GM12878 (cell line): ENCODE measurements around the gene RAPGEF6. TPM values are rescaled to one million over a fixed set of nuclear protein-coding genes. Genes with fewer than 3 reads are reported as not detected.

Source experiments
- ATAC-seq: fragments of 200-7000 bp; cut with Tn5 transposase; 3 replicates; pipeline ENCODE4 v1.9.1; 2020; ENCODE audit warnings: mild to moderate bottlenecking, moderate library complexity
- BruUV-seq: library from RNA; stranded (reverse); fragments of 400-500 nt; replicated peaks from 2 replicates; lab custom pipeline; 2021; lab: Mats Ljungman, UMichigan
- CTCF ChIA-PET: fragments of 300-600 bp; sonication (Branson Sonifier 250); formaldehyde crosslinking; extraction: SDS; loops from one replicate; lab custom pipeline; 2021; ENCODE audit warnings: inconsistent platforms; lab: Yijun Ruan, JAX
- POLR2A ChIA-PET: fragments of 350-600 bp; formaldehyde crosslinking; extraction: SDS; loops from one replicate; lab custom pipeline; 2021; ENCODE audit warnings: inconsistent platforms; lab: Charles Lee
- RAD21 ChIA-PET: fragments of 300-600 bp; sonication (Branson Sonifier 250); formaldehyde crosslinking; loops from one replicate; lab custom pipeline; 2023; ENCODE audit warnings: antibody characterized with exemption; ENCODE audit not compliant: unreplicated experiment; lab: Charles Lee
- SMC1A ChIA-PET: fragments of 300-600 bp; sonication (Branson Sonifier 250); formaldehyde crosslinking; loops from one replicate; lab custom pipeline; 2023; ENCODE audit not compliant: unreplicated experiment, uncharacterized antibody; lab: Charles Lee
- DNase-seq: peaks from one replicate; pipeline ENCODE4 v3.0.0-alpha.2; 2011; ENCODE audit warnings: low read depth, low spot score
- FAIRE-seq: peaks from 3 replicates; lab custom pipeline; 2011; peaks lifted over from hg19 to GRCh38; lab: Jason Lieb, UNC
- H2AFZ ChIP-seq: 2 replicates; pipeline ENCODE4 v1.6.0; 2011; ENCODE audit warnings: low read depth, low read length, control low read depth; ENCODE audit not compliant: control insufficient read depth
- H3K27ac ChIP-seq: 2 replicates; pipeline ENCODE4 v1.5.1; 2011; ENCODE audit warnings: control low read depth; ENCODE audit not compliant: control insufficient read depth, insufficient read depth
- H3K27me3 ChIP-seq, 2 experiments: replicated peaks in 1 of 2; 2 replicates each; pipeline versions ENCODE4 v1.6.0 to v1.6.1; 2011; ENCODE audit warnings: low read length in 1 of 2; ENCODE audit not compliant: control insufficient read depth in 2 of 2, insufficient read depth in 2 of 2
- H3K36me3 ChIP-seq, 2 experiments: 2 replicates each; pipeline ENCODE4 v1.5.1; 2011; ENCODE audit warnings: low read length in 1 of 2; ENCODE audit not compliant: control insufficient read depth in 2 of 2, insufficient read depth in 2 of 2
- H3K4me1 ChIP-seq: 2 replicates; pipeline ENCODE4 v1.6.1; 2011; ENCODE audit warnings: mild to moderate bottlenecking, low read length, moderate library complexity, mixed read lengths; ENCODE audit not compliant: control insufficient read depth, insufficient read depth
- H3K4me2 ChIP-seq: 2 replicates; pipeline ENCODE4 v1.6.0; 2011; ENCODE audit warnings: control low read depth; ENCODE audit not compliant: control insufficient read depth, insufficient read depth
- H3K4me3 ChIP-seq: fragments of 200-600 bp; sonication (generic); 2 replicates; pipeline ENCODE4 v1.5.1; 2016
- H3K79me2 ChIP-seq: 2 replicates; pipeline ENCODE4 v1.6.0; 2011; ENCODE audit warnings: low read length; ENCODE audit not compliant: control insufficient read depth, insufficient read depth
- H3K9ac ChIP-seq: 2 replicates; pipeline ENCODE4 v1.8.0; 2011; ENCODE audit warnings: low read length, control low read depth, mixed read lengths; ENCODE audit not compliant: control insufficient read depth, insufficient read depth
- H3K9me3 ChIP-seq: replicated peaks from 3 replicates; pipeline ENCODE4 v1.5.1; 2011; ENCODE audit warnings: mild to moderate bottlenecking, low read length; ENCODE audit not compliant: control insufficient read depth, insufficient read depth
- H4K20me1 ChIP-seq: 2 replicates; pipeline ENCODE4 v1.6.0; 2011; ENCODE audit not compliant: control insufficient read depth, insufficient read depth
- ATF7 ChIP-seq: fragments of 450-650 bp; IDR thresholded peaks from 2 replicates; pipeline ENCODE4 v1.6.1; 2016; ENCODE audit warnings: low read depth, mild to moderate bottlenecking
- BHLHE40 ChIP-seq, 2 experiments: fragments of 450-650 bp in 1 of 2; IDR thresholded peaks; 2 replicates each; pipeline ENCODE4 v1.6.1; 2011 to 2017; ENCODE audit warnings: low read depth in 2 of 2, borderline replicate concordance in 1 of 2, improper control_type of control experiment in 1 of 2, low read length in 1 of 2, mild to moderate bottlenecking in 1 of 2
- BMI1 ChIP-seq: fragments of 450-650 bp; IDR thresholded peaks from 2 replicates; pipeline ENCODE4 v1.6.1; 2016; ENCODE audit warnings: mild to moderate bottlenecking, moderate library complexity, borderline replicate concordance
- CEBPB ChIP-seq, 2 experiments: fragments of 150-350 bp in 1 of 2; IDR thresholded peaks; 2 replicates each; pipeline ENCODE4 v1.6.1; 2012 to 2014; ENCODE audit warnings: low read depth in 2 of 2, low read length in 2 of 2, borderline replicate concordance in 1 of 2, inconsistent platforms in 1 of 2
- E2F4 ChIP-seq: IDR thresholded peaks from 2 replicates; pipeline ENCODE4 v1.6.1; 2012; ENCODE audit warnings: low read depth, low read length, improper control_type of control experiment
- FOS ChIP-seq: IDR thresholded peaks from 3 replicates; pipeline ENCODE4 v1.6.1; 2011; ENCODE audit warnings: borderline replicate concordance; ENCODE audit not compliant: insufficient read length; ENCODE audit errors: extremely low read depth
- HDAC6 ChIP-seq: fragments of 200-600 bp; sonication (generic); IDR thresholded peaks from one replicate; pipeline ENCODE4 v1.8.0; 2017; ENCODE audit warnings: antibody characterized with exemption; ENCODE audit not compliant: unreplicated experiment
- MEF2B ChIP-seq: fragments of 450-650 bp; IDR thresholded peaks from 2 replicates; pipeline ENCODE4 v1.6.1; 2018; ENCODE audit warnings: mild to moderate bottlenecking, moderate library complexity; ENCODE audit not compliant: partially characterized antibody, poor library complexity, severe bottlenecking
- MTA2 ChIP-seq: fragments of 450-650 bp; IDR thresholded peaks from 2 replicates; pipeline ENCODE4 v1.6.1; 2016; ENCODE audit warnings: low read depth, mild to moderate bottlenecking, moderate library complexity
- NFIC ChIP-seq: IDR thresholded peaks from 2 replicates; pipeline ENCODE4 v1.6.1; 2012; ENCODE audit warnings: low read depth, mild to moderate bottlenecking, inconsistent platforms, low read length, moderate library complexity
- NFYA ChIP-seq: IDR thresholded peaks from 2 replicates; pipeline ENCODE4 v1.6.1; 2011; ENCODE audit warnings: low read depth, mild to moderate bottlenecking, low read length, improper control_type of control experiment, borderline replicate concordance
- PKNOX1 ChIP-seq: fragments of 450-650 bp; IDR thresholded peaks from 2 replicates; pipeline ENCODE4 v1.6.1; 2016; ENCODE audit warnings: mild to moderate bottlenecking
- RAD51 ChIP-seq: fragments of 450-650 bp; IDR thresholded peaks from 2 replicates; pipeline ENCODE4 v1.6.1; 2016; ENCODE audit warnings: moderate library complexity, mild to moderate bottlenecking, inconsistent platforms
- RBBP5 ChIP-seq: fragments of 200-600 bp; sonication (generic); conservative IDR thresholded peaks from 2 replicates; pipeline ENCODE4 v1.6.1; 2016
- RELB ChIP-seq: fragments of 450-650 bp; IDR thresholded peaks from 2 replicates; pipeline ENCODE4 v1.6.1; 2017; ENCODE audit warnings: low read depth, mild to moderate bottlenecking, moderate library complexity
- SIN3A ChIP-seq: IDR thresholded peaks from 2 replicates; pipeline ENCODE4 v1.6.1; 2012; ENCODE audit warnings: low read depth, low read length, improper control_type of control experiment
- SIX5 ChIP-seq: IDR thresholded peaks from 2 replicates; pipeline ENCODE4 v1.6.1; 2011; ENCODE audit warnings: mild to moderate bottlenecking, low read depth, low read length, moderate library complexity; ENCODE audit not compliant: severe bottlenecking
- SMAD5 ChIP-seq: IDR thresholded peaks from 2 replicates; pipeline ENCODE4 v1.6.1; 2016; ENCODE audit warnings: antibody characterized with exemption, low read depth
- SRF ChIP-seq, 2 experiments: IDR thresholded peaks; 2 replicates each; pipeline ENCODE4 v1.6.1; 2011; ENCODE audit warnings: low read depth in 2 of 2, low read length in 2 of 2, mild to moderate bottlenecking in 1 of 2, moderate library complexity in 1 of 2
- ZNF207 ChIP-seq: fragments of 450-650 bp; IDR thresholded peaks from 2 replicates; pipeline ENCODE4 v1.6.1; 2014; ENCODE audit warnings: antibody characterized with exemption, mild to moderate bottlenecking, borderline replicate concordance
- ZSCAN29 ChIP-seq: fragments of 450-650 bp; IDR thresholded peaks from 2 replicates; pipeline ENCODE4 v1.6.1; 2017; ENCODE audit warnings: mild to moderate bottlenecking, moderate library complexity
- WGBS: methylation state at CpG from one replicate; pipeline ENCODE4 v1.1.6; 2016; ENCODE audit warnings: low lambda C conversion rate; ENCODE audit not compliant: insufficient replicate concordance, insufficient coverage; ENCODE audit errors: missing lambda C conversion rate; 5-methylcytosine and 5-hydroxymethylcytosine counted together
- in situ Hi-C: fragments of 300-500 bp; cut with MboI; formaldehyde crosslinking; loops from 9 replicates; pipeline ENCODE4 v1.14.3; 2018; ENCODE audit warnings: mixed read lengths
- intact Hi-C: fragments of 100-400 bp; cut with micrococcal nuclease; formaldehyde crosslinking; loops from one replicate; pipeline ENCODE4 v1.14.2; 2022; ENCODE audit not compliant: unreplicated experiment
- polyA plus RNA-seq, 11 experiments: library from polyadenylated mRNA; depleted of rRNA in 4 of 11; unstranded in 6 of 11; stranded (reverse) in 5 of 11; fragments of >200 nt; fragmentation: Nextera tagmentation in 4 of 11; fragmentation: Illumina TruSeq in 1 of 11; extraction: Ambion mirVana in 4 of 11; extraction: Trizol in 1 of 11; gene quantifications; 1 replicate in 1 of 11; 2 replicates in 10 of 11; pipeline versions ENCODE4 v1.2.1 to v1.2.3, GENCODE V29; 2011 to 2016; ENCODE audit warnings: inconsistent platforms in 2 of 11, missing spikeins in 2 of 11, low read depth in 1 of 11
- total RNA-seq, 4 experiments: library from RNA; depleted of rRNA in 3 of 4; stranded (reverse); fragments of >200 nt in 3 of 4; fragmentation: Illumina TruSeq in 1 of 4; extraction: Trizol in 1 of 4; gene quantifications; 2 replicates each; pipeline versions ENCODE4 v1.2.1 to v1.2.3, GENCODE V29; 2013 to 2021

The RAPGEF6 gene
- total and polyA plus RNA-seq, 10 of the 15 experiments (the other 5 are each of a cell fraction or from before 2014, with no cell fraction given): 2.9 to 24.0 (median 14.2) TPM

- Histone ChIP-seq H3K4me2 (no peak overlapping the region), H3K4me1 (0 out of 2 replicates have a peak, but pooled peaks cover 3% of the 10 kb centered on the region), H3K9me3 (no peaks in the 10 kb centered on the region), H3K79me2 (no peaks in the 10 kb centered on the region), H4K20me1 (no peaks in the 10 kb centered on the region), H3K36me3 (peaks cover 0 to 4% of the 10 kb centered on the region in 2 experiments; a peak in 2 of 4 replicates), H3K4me3 (no peak overlapping the region), H3K27ac (no peak overlapping the region), H3K27me3 (no peaks in the 10 kb centered on the region), H3K9ac (no peak overlapping the region), H2AFZ (no peak overlapping the region)
- RAD21 ChIA-PET: interaction anchor here (0.7 to 1.6 kb wide), 3 partner anchors 33 to 91 kb away, joined by 3 to 8 read pairs (median 4); no protein-coding TSS in a partner anchor
- intact Hi-C loops: no loop called here
- SMC1A ChIA-PET: interaction anchor here (0.6 to 1.4 kb wide), 8 partner anchors 8 to 90 kb away, joined by 3 to 6 read pairs (median 3); no protein-coding TSS in a partner anchor
- POLR2A ChIA-PET: interaction anchor here (1.9 kb wide), 1 partner anchor 117 kb away, joined by 7 read pairs; the partner anchor contains the start of gene FNIP1
- WGBS: 100% methylated on average over 1 of the region's 1 CpG
- FAIRE-seq (no peak), ATAC-seq (peak; percentile 59), DNase-seq (no peak)
- in situ Hi-C loops: no loop called here
- no TSS peak for BruUV-seq
- CTCF ChIA-PET: interaction anchor here (0.9 to 1.5 kb wide), 7 partner anchors 11 to 384 kb away, joined by 3 to 4 read pairs (median 4); no protein-coding TSS in a partner anchor
- TF ChIP-seq SMAD5 (no peak), NFYA (no peak), SIN3A (no peak), ATF7 (peak; percentile 46; the same call in 1 of the 2 replicates), BHLHE40 (IDR thresholded peaks at IDR 0.05; ENCODE audit: borderline replicate concordance in 1 of 2, low read depth in 2 of 2, low read length in 1 of 2) (peak in 1 of 2 experiments; percentile 21; a peak in 1 of 4 replicates), HDAC6 (no peak), RAD51 (peak; percentile 70), BMI1 (no peak), ZNF207 (no peak), MTA2 (0 out of 2 replicates have a peak, but pooled peaks have one; percentile 30), CEBPB (IDR thresholded peaks at IDR 0.05; ENCODE audit: borderline replicate concordance in 1 of 2, low read depth in 2 of 2, low read length in 2 of 2) (peak in 1 of 2 experiments; percentile 60; a peak in 1 of 4 replicates), FOS (no peak), E2F4 (no peak), RELB (peak; percentile 19; the same call in 1 of the 2 replicates), SIX5 (no peak), PKNOX1 (peak; percentile 26; the same call in 1 of the 2 replicates), SRF (IDR thresholded peaks at IDR 0.05; ENCODE audit: low read depth in 2 of 2, low read length in 2 of 2) (no peak), RBBP5 (no peak), ZSCAN29 (no peak), NFIC (no peak), MEF2B (no peak)
Observed at GRCh38 chr5:131679911-131680310, 44.9 kb upstream of the RAPGEF6 start.
